ENCODE results near the gene SORCS1.

SORCS1 gene

GRCh38 chr10:106771154-106771553 lies 393.4 kb downstream of the SORCS1 start:
- Histone ChIP-seq H3K36me3 (ENCODE audit: control insufficient read depth, insufficient read depth, low read length) (no peaks in the 10 kb centered on the region), H3K4me1 (ENCODE audit: control insufficient read depth, insufficient read depth, low read length) (peaks cover 7% of the 10 kb centered on the region), H3K4me3 (ENCODE audit: insufficient read depth, low read depth, low read length) (no peak overlapping the region), H3K27ac (ENCODE audit: insufficient read depth, low read depth, low read length, poor library complexity, severe bottlenecking) (no peak overlapping the region), H3K27me3 (ENCODE audit: control insufficient read depth, insufficient read depth, low read length, poor library complexity, severe bottlenecking) (no peaks in the 10 kb centered on the region), H3K9me3 (ENCODE audit: control insufficient read depth, low read length) (no peaks in the 10 kb centered on the region)
- 95 to 100% methylated on average over 2 of the region's 2 CpGs for WGBS, 2 experiments

GRCh38 chr10:106768204-106768603 lies 396.3 kb downstream of the SORCS1 start:
- no peak overlapping the region for H3K27ac ChIP-seq (ENCODE audit: insufficient read depth, low read depth, low read length, poor library complexity, severe bottlenecking)
- H3K36me3 ChIP-seq (ENCODE audit: control insufficient read depth, insufficient read depth, low read length) = no peaks in the 10 kb centered on the region

GRCh38 chr10:106765928-106766327 lies 398.6 kb downstream of the SORCS1 start:
- WGBS, 2 experiments = 16 to 19% methylated on average over 7 of the region's 7 CpGs
- peaks cover 18% of the 10 kb centered on the region for H3K4me1 ChIP-seq (ENCODE audit: control insufficient read depth, insufficient read depth, low read length)
- H3K4me3 ChIP-seq (ENCODE audit: insufficient read depth, low read depth, low read length) = no peak overlapping the region
- H3K9me3 ChIP-seq (ENCODE audit: control insufficient read depth, low read length) = no peaks in the 10 kb centered on the region
- no peak overlapping the region for H3K27ac ChIP-seq (ENCODE audit: insufficient read depth, low read depth, low read length, poor library complexity, severe bottlenecking)
- no peaks in the 10 kb centered on the region for H3K36me3 ChIP-seq (ENCODE audit: control insufficient read depth, insufficient read depth, low read length)
- no peaks in the 10 kb centered on the region for H3K27me3 ChIP-seq (ENCODE audit: control insufficient read depth, insufficient read depth, low read length, poor library complexity, severe bottlenecking)

More at GRCh38 chr10:106768204-106768603, 396.3 kb downstream of the SORCS1 start:
- H3K9me3 ChIP-seq (ENCODE audit: control insufficient read depth, low read length) = no peaks in the 10 kb centered on the region
- no peaks in the 10 kb centered on the region for H3K27me3 ChIP-seq (ENCODE audit: control insufficient read depth, insufficient read depth, low read length, poor library complexity, severe bottlenecking)
- peaks cover 18% of the 10 kb centered on the region for H3K4me1 ChIP-seq (ENCODE audit: control insufficient read depth, insufficient read depth, low read length)
- no peak overlapping the region for H3K4me3 ChIP-seq (ENCODE audit: insufficient read depth, low read depth, low read length)

- no peaks in the 10 kb centered on the region for H3K27me3 ChIP-seq (ENCODE audit: control insufficient read depth, insufficient read depth, low read length, poor library complexity, severe bottlenecking)
- peak overlapping the region; percentile 26 for H3K27ac ChIP-seq (ENCODE audit: insufficient read depth, low read depth, low read length, poor library complexity, severe bottlenecking)
- 73 to 79% methylated on average over 1 of the region's 1 CpG for WGBS, 2 experiments
These were observed 399.2 kb downstream of the SORCS1 start for GRCh38 chr10:106765241-106765754.

GRCh38 chr10:106764360-106764759 lies 400.1 kb downstream of the SORCS1 start:
- 91 to 97% methylated on average over 6 of the region's 6 CpGs for WGBS, 2 experiments
- Histone ChIP-seq H3K27me3 (ENCODE audit: control insufficient read depth, insufficient read depth, low read length, poor library complexity, severe bottlenecking) (no peaks in the 10 kb centered on the region), H3K9me3 (ENCODE audit: control insufficient read depth, low read length) (no peaks in the 10 kb centered on the region), H3K4me3 (ENCODE audit: insufficient read depth, low read depth, low read length) (no peak overlapping the region), H3K27ac (ENCODE audit: insufficient read depth, low read depth, low read length, poor library complexity, severe bottlenecking) (no peak overlapping the region), H3K36me3 (ENCODE audit: control insufficient read depth, insufficient read depth, low read length) (no peaks in the 10 kb centered on the region), H3K4me1 (ENCODE audit: control insufficient read depth, insufficient read depth, low read length) (peaks cover 18% of the 10 kb centered on the region)

More at GRCh38 chr10:106765241-106765754, 399.2 kb downstream of the SORCS1 start:
- Histone ChIP-seq H3K4me3 (ENCODE audit: insufficient read depth, low read depth, low read length) (no peak overlapping the region), H3K4me1 (ENCODE audit: control insufficient read depth, insufficient read depth, low read length) (peaks cover 18% of the 10 kb centered on the region), H3K9me3 (ENCODE audit: control insufficient read depth, low read length) (no peaks in the 10 kb centered on the region), H3K36me3 (ENCODE audit: control insufficient read depth, insufficient read depth, low read length) (no peaks in the 10 kb centered on the region)

- H3K27ac ChIP-seq (ENCODE audit: insufficient read depth, low read depth, low read length, poor library complexity, severe bottlenecking) = no peak overlapping the region
- 95 to 97% methylated on average over 4 of the region's 4 CpGs for WGBS, 2 experiments
- H3K4me1 ChIP-seq (ENCODE audit: control insufficient read depth, insufficient read depth, low read length) = peaks cover 11% of the 10 kb centered on the region
- no peak overlapping the region for H3K4me3 ChIP-seq (ENCODE audit: insufficient read depth, low read depth, low read length)
- no peaks in the 10 kb centered on the region for H3K9me3 ChIP-seq (ENCODE audit: control insufficient read depth, low read length)
- no peaks in the 10 kb centered on the region for H3K36me3 ChIP-seq (ENCODE audit: control insufficient read depth, insufficient read depth, low read length)
- no peaks in the 10 kb centered on the region for H3K27me3 ChIP-seq (ENCODE audit: control insufficient read depth, insufficient read depth, low read length, poor library complexity, severe bottlenecking)
These were observed 402.6 kb downstream of the SORCS1 start for GRCh38 chr10:106761906-106762305.

- Histone ChIP-seq H3K27me3 (ENCODE audit: control insufficient read depth, insufficient read depth, low read length, poor library complexity, severe bottlenecking) (no peaks in the 10 kb centered on the region), H3K36me3 (ENCODE audit: control insufficient read depth, insufficient read depth, low read length) (no peaks in the 10 kb centered on the region), H3K4me1 (ENCODE audit: control insufficient read depth, insufficient read depth, low read length) (no peaks in the 10 kb centered on the region), H3K9me3 (ENCODE audit: control insufficient read depth, low read length) (no peaks in the 10 kb centered on the region), H3K27ac (ENCODE audit: insufficient read depth, low read depth, low read length, poor library complexity, severe bottlenecking) (no peak overlapping the region), H3K4me3 (ENCODE audit: insufficient read depth, low read depth, low read length) (no peak overlapping the region)
- WGBS, 2 experiments = 81 to 83% methylated on average over 3 of the region's 3 CpGs
These were observed 407.0 kb downstream of the SORCS1 start for GRCh38 chr10:106757521-106757920.

GRCh38 chr10:106751091-106751490 lies 413.4 kb downstream of the SORCS1 start:
- Histone ChIP-seq H3K36me3 (ENCODE audit: control insufficient read depth, insufficient read depth, low read length) (no peaks in the 10 kb centered on the region), H3K4me3 (ENCODE audit: insufficient read depth, low read depth, low read length) (no peak overlapping the region), H3K4me1 (ENCODE audit: control insufficient read depth, insufficient read depth, low read length) (no peaks in the 10 kb centered on the region), H3K27me3 (ENCODE audit: control insufficient read depth, insufficient read depth, low read length, poor library complexity, severe bottlenecking) (no peaks in the 10 kb centered on the region), H3K27ac (ENCODE audit: insufficient read depth, low read depth, low read length, poor library complexity, severe bottlenecking) (no peak overlapping the region), H3K9me3 (ENCODE audit: control insufficient read depth, low read length) (no peaks in the 10 kb centered on the region)
- 82 to 83% methylated on average over 3 to 4 of the region's 5 CpGs for WGBS, 2 experiments

GRCh38 chr10:106746868-106747267 lies 417.6 kb downstream of the SORCS1 start:
- Histone ChIP-seq H3K9me3 (ENCODE audit: control insufficient read depth, low read length) (no peaks in the 10 kb centered on the region), H3K27me3 (ENCODE audit: control insufficient read depth, insufficient read depth, low read length, poor library complexity, severe bottlenecking) (no peaks in the 10 kb centered on the region), H3K36me3 (ENCODE audit: control insufficient read depth, insufficient read depth, low read length) (no peaks in the 10 kb centered on the region), H3K4me3 (ENCODE audit: insufficient read depth, low read depth, low read length) (no peak overlapping the region), H3K27ac (ENCODE audit: insufficient read depth, low read depth, low read length, poor library complexity, severe bottlenecking) (no peak overlapping the region), H3K4me1 (ENCODE audit: control insufficient read depth, insufficient read depth, low read length) (no peaks in the 10 kb centered on the region)
- 100% methylated on average over 1 of the region's 1 CpG; no CpG with 5 or more reads in 1 of the 2 experiments for WGBS, 2 experiments

GRCh38 chr10:106741006-106741530 lies 423.4 kb downstream of the SORCS1 start:
- no peak overlapping the region for H3K4me3 ChIP-seq (ENCODE audit: insufficient read depth, low read depth, low read length)
- WGBS, 2 experiments = 85 to 91% methylated on average over 4 of the region's 4 CpGs
- no peak overlapping the region for H3K27ac ChIP-seq (ENCODE audit: insufficient read depth, low read depth, low read length, poor library complexity, severe bottlenecking)

More at GRCh38 chr10:106741006-106741530, 423.4 kb downstream of the SORCS1 start:
- no peaks in the 10 kb centered on the region for H3K36me3 ChIP-seq (ENCODE audit: control insufficient read depth, insufficient read depth, low read length)
- H3K4me1 ChIP-seq (ENCODE audit: control insufficient read depth, insufficient read depth, low read length) = no peaks in the 10 kb centered on the region
- no peaks in the 10 kb centered on the region for H3K27me3 ChIP-seq (ENCODE audit: control insufficient read depth, insufficient read depth, low read length, poor library complexity, severe bottlenecking)
- no peaks in the 10 kb centered on the region for H3K9me3 ChIP-seq (ENCODE audit: control insufficient read depth, low read length)
